GM19468 (cell line): Measurements from ENCODE around the gene MTF1.

Experiments
- ATAC-seq: cut with Tn5 transposase; IDR thresholded peaks from one replicate; pipeline ENCODE4 v1.9.1; 2021; ENCODE audit warnings: mild to moderate bottlenecking, moderate library complexity, moderate number of reproducible peaks; ENCODE audit not compliant: unreplicated experiment; ENCODE audit errors: extremely low read depth

Gene MTF1

DNA sequence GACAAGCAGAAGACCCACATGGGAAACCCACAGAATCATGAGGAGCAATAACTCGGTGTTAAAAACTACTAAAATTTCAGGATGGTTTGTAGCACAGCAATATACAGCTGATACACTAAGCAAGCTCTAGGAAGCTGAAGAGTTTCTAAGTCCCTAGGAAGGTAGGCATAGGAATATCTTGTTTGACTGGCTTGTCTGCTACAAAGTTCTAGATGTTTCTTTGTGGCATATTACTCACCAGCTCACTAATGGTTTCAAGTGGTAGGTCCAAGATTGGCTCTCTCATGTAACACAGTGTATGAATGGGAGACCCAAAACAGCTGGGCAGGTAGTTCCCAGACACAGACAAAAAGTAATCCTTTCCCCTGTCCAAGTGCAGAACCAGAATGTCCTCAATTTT lies 13.3 kb upstream of the MTF1 start:
- no peak for ATAC-seq

GRCh38 chr1:37868466-37868865 lies 9.1 kb upstream of the MTF1 start:
- no peak for ATAC-seq

DNA sequence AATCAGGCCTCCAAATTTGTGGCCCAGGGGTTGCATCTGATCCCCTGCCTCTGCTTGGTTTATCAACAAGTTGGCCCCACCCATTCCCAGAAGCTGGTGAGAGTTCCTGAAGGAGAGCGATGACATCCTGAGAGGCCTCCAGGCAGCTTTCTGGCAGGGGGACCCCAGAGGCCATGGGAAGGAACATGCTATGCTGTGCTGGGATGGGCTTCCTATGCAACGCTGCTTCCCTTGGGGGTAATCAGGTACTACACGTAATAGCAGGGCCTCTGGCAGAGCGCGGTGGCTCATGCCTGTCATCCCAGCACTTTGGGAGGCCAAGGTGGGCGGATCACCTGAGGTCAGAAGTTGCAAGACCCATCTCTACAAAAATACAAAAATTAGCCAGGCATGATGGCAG lies 8.4 kb upstream of the MTF1 start:
- ATAC-seq = no peak

- ATAC-seq = no peak
Measured at GRCh38 chr1:37866491-37866890, 7.1 kb upstream of the MTF1 start.

DNA sequence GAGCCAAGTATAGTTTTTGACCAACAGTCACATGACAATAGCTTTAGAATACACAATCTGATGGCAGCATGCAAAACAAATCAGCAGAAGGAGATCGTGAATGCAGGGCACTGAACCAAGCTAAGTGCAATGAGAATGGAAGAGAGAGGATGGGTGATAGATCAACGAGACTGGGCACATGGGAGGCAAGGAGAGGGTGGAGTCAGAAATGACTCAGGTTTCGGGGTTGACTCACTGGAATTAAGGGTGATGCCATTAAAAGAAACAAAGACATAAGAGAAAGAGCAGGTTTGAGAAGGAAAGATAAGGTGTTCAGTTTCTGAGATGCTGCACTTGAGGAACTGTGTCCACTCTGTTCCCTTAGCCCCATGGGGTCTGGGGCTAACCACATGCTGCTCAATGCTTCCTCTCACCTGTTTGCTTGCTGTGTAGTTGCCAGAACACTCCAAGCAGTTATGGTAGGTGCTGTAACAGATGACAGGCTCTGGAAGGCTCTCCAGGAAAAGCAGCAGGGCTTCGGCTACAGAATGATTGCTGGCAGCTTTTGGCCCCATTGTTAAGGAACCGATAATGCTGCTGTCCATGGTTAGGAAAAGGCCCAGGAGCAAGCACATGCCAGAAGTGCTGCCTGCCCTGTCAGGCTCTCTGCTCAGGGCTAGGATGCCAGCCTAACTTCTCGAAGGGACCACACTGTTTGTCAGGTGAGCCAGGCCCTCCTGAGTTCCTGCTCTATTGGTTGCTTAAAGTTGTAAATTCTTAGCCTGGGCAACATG lies 6.1 kb upstream of the MTF1 start:
- no peak for ATAC-seq

DNA sequence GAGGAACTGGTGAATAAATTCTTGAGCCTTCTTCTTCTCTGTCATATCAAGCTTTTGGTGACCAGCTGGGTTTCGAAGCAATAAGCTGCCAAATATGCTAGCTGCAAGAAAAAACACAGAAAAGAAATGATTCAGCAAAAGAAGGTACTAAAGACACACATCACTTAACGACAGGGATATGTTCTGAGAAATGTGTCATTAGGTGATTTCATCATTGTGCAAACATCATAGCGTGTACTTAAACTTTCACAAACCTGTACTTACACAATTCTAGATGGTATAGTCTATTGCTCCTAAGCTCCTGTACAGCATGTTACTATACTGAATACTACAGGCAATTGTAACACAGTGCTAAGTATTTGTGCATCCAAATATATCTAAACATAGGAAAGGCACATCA lies 2.9 kb upstream of the MTF1 start:
- no peak for ATAC-seq

- ATAC-seq = no peak
Measured at GRCh38 chr1:37861151-37861550, 1.8 kb upstream of the MTF1 start.

- no peak for ATAC-seq
Measured at GRCh38 chr1:37860346-37860666, 914 bp upstream of the MTF1 start.

DNA sequence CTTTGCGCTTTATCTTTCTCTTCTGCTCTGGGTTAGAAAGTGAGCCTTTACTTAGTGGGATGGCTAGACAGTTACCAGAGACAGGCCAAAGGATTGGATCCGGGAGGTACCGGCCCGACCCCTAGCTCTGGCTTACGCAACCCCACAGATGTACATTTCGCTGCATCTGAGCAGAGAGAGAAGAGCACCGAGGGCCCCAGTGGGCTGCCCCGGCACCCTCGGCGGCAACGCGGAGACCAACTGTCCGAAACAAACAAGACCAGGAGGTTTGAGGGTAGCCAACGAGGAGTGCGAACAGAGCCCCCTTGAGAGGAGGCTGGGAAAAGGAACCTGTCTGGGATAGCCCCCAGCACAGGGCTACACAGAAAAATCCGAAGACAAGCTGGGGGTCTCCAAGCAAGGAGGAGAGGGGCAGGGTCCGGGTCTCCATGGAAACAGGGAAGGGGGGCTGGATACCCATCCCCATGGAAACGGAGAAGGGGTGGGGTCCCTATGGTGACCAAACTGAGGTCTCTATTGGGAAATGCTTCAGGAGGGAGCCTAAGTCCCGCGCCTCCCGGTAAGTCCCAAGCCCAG lies 373 bp downstream of the MTF1 start:
- ATAC-seq = no peak

- ATAC-seq = no peak
Measured at GRCh38 chr1:37854406-37854805, 5.0 kb downstream of the MTF1 start.

DNA sequence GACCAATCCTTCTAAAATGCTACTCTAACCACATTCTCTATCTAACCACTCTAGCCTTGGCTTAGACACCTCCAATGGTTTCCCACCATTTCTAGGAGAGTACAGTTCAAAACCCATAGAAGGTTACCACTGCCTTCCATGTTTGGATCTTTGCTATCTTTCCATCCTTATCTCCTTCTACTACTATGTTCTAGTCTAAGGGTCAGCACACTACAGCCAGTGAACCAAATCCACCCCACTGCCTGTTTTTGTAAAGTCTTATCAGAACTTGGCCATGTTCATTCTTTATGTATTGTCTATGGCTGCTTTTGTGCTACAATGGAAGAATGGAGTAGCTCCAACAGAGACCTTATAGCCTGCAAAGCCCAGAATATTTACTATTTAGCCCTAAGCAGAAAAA lies 6.2 kb downstream of the MTF1 start:
- ATAC-seq = no peak

DNA sequence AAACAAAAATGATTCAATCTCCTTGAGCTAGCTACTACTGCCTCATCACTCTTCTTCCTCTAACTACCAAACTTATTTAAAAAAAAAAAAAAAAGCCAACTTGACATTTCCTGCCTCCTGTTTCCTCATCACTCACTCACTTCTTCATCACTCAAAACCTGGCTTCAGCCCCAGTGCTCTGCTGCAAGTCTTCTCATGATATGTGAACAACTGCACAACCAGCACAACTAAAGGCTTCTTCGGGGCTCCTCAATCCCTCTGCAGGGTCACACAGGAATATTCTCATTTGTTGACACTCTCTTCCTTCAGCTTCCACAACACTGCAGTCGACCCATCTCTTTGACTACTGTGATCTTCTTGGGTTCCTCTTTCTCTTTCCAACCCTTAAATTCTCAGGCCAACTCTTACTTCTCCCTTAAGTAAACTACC lies 7.6 kb downstream of the MTF1 start:
- no peak for ATAC-seq

DNA sequence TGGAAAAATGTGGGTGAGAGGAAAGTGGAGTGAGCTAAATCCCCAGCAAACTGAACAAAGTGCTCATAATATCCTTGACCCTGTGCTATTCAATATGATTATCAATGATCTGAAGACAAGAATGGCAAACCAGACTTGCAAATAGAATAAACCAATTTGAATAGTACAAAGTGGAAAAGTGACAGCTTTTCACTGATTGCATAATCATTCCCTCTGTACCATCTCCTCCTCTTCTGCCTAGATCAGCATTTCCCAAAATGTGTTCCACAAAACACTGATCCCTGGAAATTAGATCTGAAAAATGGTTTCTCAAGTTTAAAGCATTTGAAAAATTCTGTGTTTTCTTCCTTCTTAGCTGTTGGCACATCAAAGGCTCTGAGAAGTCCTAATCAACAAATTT lies 8.1 kb downstream of the MTF1 start:
- ATAC-seq = no peak

DNA sequence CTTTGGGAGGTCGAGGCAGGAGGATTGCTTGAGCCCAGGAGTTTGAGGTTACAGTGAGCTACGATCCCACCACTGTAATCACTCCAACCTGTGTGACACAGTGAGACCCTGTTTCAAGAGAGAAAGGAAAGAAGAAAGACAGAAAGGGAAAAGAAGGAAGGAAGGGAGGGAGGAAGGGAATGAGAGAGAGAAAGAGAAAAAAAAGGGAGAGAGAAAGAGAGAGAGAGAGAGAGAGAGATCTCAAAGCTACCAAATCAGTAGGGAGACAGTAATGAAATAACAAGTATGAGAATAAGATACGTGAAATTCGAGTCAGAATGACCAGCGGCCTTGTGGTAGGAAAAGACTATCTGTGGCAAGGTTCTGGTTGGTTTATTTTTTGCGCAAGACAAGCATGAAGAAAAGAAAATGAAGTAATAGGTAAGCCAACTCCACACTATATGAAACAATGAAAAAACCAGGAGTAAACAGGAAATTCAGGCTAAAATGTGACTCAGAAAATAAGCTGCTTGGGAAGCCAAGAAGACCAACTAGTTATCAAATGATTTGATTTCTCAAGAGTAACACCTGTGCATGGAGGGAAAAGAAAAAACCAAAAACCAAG lies 8.9 kb downstream of the MTF1 start:
- ATAC-seq = no peak

DNA sequence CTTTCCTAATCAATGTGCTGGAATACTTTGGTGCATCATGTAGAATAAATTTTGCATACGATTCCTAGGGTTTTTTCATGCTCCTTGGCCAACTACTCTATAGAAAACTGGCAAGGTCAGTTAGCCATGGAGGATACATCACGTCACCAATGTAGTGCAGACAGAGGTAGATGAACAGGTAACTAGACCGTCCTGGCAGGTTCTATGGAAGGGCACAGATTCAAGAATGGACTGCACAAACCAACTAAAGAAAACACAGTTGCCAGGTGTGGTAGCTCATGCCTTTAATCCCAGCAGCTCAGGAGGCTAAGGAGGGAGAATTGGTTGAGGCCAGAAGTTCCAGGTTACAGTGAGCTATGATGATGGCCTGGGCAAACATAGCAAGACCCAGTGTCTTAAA lies 9.9 kb downstream of the MTF1 start:
- ATAC-seq = no peak

- ATAC-seq = no peak
Measured at GRCh38 chr1:37846647-37847339, 12.6 kb downstream of the MTF1 start.

GRCh38 chr1:37845786-37846185 lies 13.6 kb downstream of the MTF1 start:
- ATAC-seq = no peak

DNA sequence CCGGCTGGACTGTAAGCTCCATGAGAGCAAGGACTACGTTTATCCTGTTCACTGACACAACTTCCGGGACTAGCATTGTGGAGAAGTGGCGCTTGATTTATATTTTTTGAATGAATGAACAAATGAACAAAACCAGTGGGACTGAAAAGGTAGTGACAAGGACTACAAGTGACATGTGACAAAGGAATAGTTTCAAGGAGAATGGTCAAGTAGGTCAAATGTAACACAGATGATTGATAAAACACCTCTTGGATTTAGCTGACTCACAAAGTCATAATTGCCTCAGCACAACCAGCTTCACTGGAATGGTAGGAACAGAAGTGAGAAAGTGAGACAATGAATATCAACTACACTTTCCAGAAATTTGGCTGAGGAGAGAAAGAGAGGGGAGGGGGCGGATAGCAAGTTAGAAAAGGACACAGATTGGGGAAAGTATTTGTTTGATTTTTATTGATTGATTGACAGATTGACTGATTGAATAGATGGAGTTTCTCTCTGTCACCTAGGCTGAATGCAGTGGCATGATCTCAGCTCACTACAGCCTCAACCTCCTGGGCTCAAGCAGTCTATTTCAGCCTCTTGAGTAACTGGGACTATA lies 14.2 kb downstream of the MTF1 start:
- ATAC-seq = no peak

DNA sequence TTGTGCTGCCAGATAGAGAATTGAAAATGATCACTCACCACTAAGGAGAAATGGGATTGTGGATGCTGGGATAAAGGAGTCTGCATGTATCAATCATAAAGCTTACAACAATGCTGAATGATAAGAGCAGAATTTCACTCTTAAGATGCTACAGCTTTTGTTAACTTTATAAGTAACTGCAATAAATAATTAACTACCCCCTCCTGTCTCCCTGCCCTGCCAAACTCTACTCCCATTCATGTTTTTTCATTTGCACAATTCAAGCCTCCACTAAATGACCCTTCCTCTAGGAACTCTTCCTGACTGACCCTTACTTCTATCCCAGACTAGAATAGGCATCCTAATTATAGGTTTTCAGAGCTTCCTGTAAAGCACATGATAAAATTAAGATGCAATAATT lies 14.9 kb downstream of the MTF1 start:
- ATAC-seq = no peak

DNA sequence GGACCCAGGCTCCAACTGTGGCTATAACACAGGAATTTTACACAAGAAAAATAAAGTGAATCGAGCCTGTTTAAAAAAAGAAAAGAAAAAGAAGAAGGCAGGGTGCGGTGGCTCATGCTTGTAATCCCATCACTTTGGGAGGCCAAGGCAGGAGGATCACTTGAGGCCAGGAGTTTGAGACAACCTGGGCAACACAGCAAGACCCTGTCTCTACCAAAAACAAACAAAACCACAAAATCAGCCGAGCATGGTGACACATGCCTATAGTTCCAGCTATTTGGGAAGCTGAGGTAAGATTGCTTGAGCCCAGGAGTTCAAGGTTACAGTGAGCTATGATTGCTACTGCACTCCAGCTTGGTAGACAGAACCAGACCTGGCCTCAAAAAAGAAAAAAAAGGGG lies 17.7 kb downstream of the MTF1 start:
- ATAC-seq = no peak

DNA sequence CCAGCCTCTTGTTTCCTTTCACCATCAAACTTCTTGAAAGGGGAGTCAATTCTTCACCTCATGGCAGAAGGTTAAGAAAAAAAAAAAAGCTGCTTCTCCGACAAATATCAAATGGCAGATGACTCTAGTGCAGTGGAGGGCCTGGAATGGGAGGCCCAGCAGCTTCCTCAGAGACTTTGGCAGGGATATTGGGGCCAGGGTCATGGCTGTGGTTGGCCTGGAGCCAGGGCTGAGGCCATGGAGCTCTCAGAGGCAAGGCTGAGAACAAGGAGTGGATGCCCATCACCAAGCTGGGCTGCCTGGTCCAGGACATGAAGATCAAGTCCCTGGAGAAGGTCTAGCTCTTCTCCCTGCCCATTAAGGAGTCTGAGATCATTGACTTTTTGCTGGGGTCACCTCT lies 18.7 kb downstream of the MTF1 start:
- ATAC-seq = no peak
